ENCODE measurements around the gene SALL1.

The SALL1 gene

GRCh38 chr16:51147776-51148677 is 3.0 kb downstream of the SALL1 start:
- no peak overlapping the region for H3K4me3 ChIP-seq (ENCODE audit: low read length)
- no peaks in the 10 kb centered on the region for H3K27me3 ChIP-seq (replicated peaks; ENCODE audit: insufficient read depth, low read length)
- H3F3A ChIP-seq (ENCODE audit: insufficient read depth, low read length), result no peaks in the 10 kb centered on the region
- H3K79me2 ChIP-seq (ENCODE audit: low read length), result no peaks in the 10 kb centered on the region
- DNase-seq, result no peak
- H3K4me2 ChIP-seq (ENCODE audit: low read depth, low read length), result no peak overlapping the region
- no peak overlapping the region for H3K27ac ChIP-seq (ENCODE audit: low read length)
- no peak overlapping the region for H3K9ac ChIP-seq (ENCODE audit: low read length)
- H3K4me1 ChIP-seq (ENCODE audit: low read length), result no peaks in the 10 kb centered on the region
- H2AFZ ChIP-seq (ENCODE audit: low read length), result no peak overlapping the region
- no peaks in the 10 kb centered on the region for H3K36me3 ChIP-seq (replicated peaks; ENCODE audit: insufficient read depth, low read length)
- H4K20me1 ChIP-seq (ENCODE audit: insufficient read depth, low read length), result no peaks in the 10 kb centered on the region
- no peak for TF ChIP-seq EZH2phosphoT487 (IDR thresholded peaks at IDR 0.05; ENCODE audit: low read length)
- no peaks in the 10 kb centered on the region for H3K9me2 ChIP-seq (replicated peaks; ENCODE audit: insufficient read depth, low read length)
- no peaks in the 10 kb centered on the region for H3K9me3 ChIP-seq (replicated peaks; ENCODE audit: insufficient read depth, low read length)

DNA sequence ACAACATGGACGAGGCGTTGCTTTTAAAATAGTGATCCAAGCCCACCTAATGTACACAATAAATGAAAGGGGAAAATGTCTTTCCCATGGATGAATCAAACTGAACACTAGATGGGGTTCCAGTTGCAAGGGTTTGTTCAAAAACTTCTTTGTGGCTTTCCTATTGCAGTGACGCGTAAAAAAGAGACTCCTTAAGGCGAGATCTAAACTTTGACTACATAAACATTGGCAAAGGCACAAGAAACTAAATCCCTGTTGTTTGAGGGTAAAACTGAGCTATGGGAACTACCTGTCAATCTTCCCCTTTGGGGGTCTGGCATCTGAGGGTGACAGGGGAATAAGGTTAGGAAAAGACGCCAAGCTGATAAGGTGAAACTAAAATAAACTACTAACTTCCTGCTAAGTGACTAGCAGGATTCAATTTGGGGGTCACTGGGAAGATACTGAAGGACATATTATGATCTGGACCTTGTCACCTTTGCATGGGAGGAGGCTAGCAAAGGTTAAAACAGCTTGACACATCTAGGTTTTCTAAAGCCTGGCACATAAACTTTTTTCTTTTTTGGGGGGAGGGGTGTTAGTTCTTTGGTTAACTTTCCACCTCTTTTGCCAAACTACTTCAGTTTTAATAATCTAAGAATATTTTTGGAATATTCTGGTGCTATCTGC is 4.7 kb downstream of the SALL1 start:
- Histone ChIP-seq H3K79me2 (ENCODE audit: low read length) (no peaks in the 10 kb centered on the region), H3K9me2 (replicated peaks; ENCODE audit: insufficient read depth, low read length) (no peaks in the 10 kb centered on the region), H3K27me3 (replicated peaks; ENCODE audit: insufficient read depth, low read length) (no peaks in the 10 kb centered on the region), H3K4me2 (ENCODE audit: low read depth, low read length) (no peak overlapping the region), H3K36me3 (replicated peaks; ENCODE audit: insufficient read depth, low read length) (no peaks in the 10 kb centered on the region), H3K9ac (ENCODE audit: low read length) (no peak overlapping the region), H3F3A (ENCODE audit: insufficient read depth, low read length) (no peaks in the 10 kb centered on the region), H4K20me1 (ENCODE audit: insufficient read depth, low read length) (no peaks in the 10 kb centered on the region), H3K9me3 (replicated peaks; ENCODE audit: insufficient read depth, low read length) (no peaks in the 10 kb centered on the region), H2AFZ (ENCODE audit: low read length) (no peak overlapping the region), H3K4me3 (ENCODE audit: low read length) (no peak overlapping the region), H3K4me1 (ENCODE audit: low read length) (no peaks in the 10 kb centered on the region), H3K27ac (ENCODE audit: low read length) (no peak overlapping the region)
- DNase-seq, result no peak
- TF ChIP-seq EZH2 (optimal IDR thresholded peaks at IDR 0.05; ENCODE audit: low read depth, low read length) (no peak), EZH2phosphoT487 (IDR thresholded peaks at IDR 0.05; ENCODE audit: low read length) (no peak)
- TF ChIP-seq, protein P1, sequence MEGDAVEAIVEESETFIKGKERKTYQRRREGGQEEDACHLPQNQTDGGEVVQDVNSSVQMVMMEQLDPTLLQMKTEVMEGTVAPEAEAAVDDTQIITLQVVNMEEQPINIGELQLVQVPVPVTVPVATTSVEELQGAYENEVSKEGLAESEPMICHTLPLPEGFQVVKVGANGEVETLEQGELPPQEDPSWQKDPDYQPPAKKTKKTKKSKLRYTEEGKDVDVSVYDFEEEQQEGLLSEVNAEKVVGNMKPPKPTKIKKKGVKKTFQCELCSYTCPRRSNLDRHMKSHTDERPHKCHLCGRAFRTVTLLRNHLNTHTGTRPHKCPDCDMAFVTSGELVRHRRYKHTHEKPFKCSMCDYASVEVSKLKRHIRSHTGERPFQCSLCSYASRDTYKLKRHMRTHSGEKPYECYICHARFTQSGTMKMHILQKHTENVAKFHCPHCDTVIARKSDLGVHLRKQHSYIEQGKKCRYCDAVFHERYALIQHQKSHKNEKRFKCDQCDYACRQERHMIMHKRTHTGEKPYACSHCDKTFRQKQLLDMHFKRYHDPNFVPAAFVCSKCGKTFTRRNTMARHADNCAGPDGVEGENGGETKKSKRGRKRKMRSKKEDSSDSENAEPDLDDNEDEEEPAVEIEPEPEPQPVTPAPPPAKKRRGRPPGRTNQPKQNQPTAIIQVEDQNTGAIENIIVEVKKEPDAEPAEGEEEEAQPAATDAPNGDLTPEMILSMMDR (IDR thresholded peaks at IDR 0.05; ENCODE audit: low read length), result no peak

GRCh38 chr16:51144203-51144602 is 6.9 kb downstream of the SALL1 start:
- no peak for DNase-seq
- TF ChIP-seq EZH2phosphoT487 (IDR thresholded peaks at IDR 0.05; ENCODE audit: low read length) (no peak), EZH2 (optimal IDR thresholded peaks at IDR 0.05; ENCODE audit: low read depth, low read length) (no peak)
- TF ChIP-seq, protein P1 (IDR thresholded peaks at IDR 0.05; ENCODE audit: low read length), result no peak
- no peak overlapping the region for H3K4me3 ChIP-seq (ENCODE audit: low read length)
- no peaks in the 10 kb centered on the region for H4K20me1 ChIP-seq (ENCODE audit: insufficient read depth, low read length)
- no peak overlapping the region for H3K27ac ChIP-seq (ENCODE audit: low read length)
- no peaks in the 10 kb centered on the region for H3K36me3 ChIP-seq (replicated peaks; ENCODE audit: insufficient read depth, low read length)
- H3K9me2 ChIP-seq (replicated peaks; ENCODE audit: insufficient read depth, low read length), result no peaks in the 10 kb centered on the region
- no peak overlapping the region for H3K9ac ChIP-seq (ENCODE audit: low read length)
- H3K27me3 ChIP-seq (replicated peaks; ENCODE audit: insufficient read depth, low read length), result no peaks in the 10 kb centered on the region
- H2AFZ ChIP-seq (ENCODE audit: low read length), result no peak overlapping the region
- no peaks in the 10 kb centered on the region for H3K79me2 ChIP-seq (ENCODE audit: low read length)
- no peaks in the 10 kb centered on the region for H3K9me3 ChIP-seq (replicated peaks; ENCODE audit: insufficient read depth, low read length)
- H3K4me1 ChIP-seq (ENCODE audit: low read length), result no peaks in the 10 kb centered on the region
- no peak overlapping the region for H3K4me2 ChIP-seq (ENCODE audit: low read depth, low read length)
- no peaks in the 10 kb centered on the region for H3F3A ChIP-seq (ENCODE audit: insufficient read depth, low read length)

Measured in MM.1S (cell line).